HepG2 (cell line): ENCODE measurements around the gene SPINDOC. TPM values are rescaled to one million over a fixed set of nuclear protein-coding genes. Genes with fewer than 3 reads are reported as not detected.

Source experiments
- BRCA1 ChIP-seq: sonication (generic); formaldehyde crosslinking; IDR thresholded peaks from 2 replicates; pipeline ENCODE4 v1.4.0; 2020; ENCODE audit warnings: missing genetic modification reagents
- MAX ChIP-seq: IDR thresholded peaks from 2 replicates; pipeline ENCODE4 v1.6.1; 2012; ENCODE audit warnings: inconsistent platforms
- POLR2A ChIP-seq, 2 experiments: IDR thresholded peaks; 2 replicates each; pipeline ENCODE4 v1.6.1; 2011; ENCODE audit warnings: low read depth in 2 of 2, low read length in 2 of 2, mild to moderate bottlenecking in 1 of 2, moderate library complexity in 1 of 2; ENCODE audit not compliant: insufficient read depth in 1 of 2
- POLR2G ChIP-seq: fragments of 200-400 bp; formaldehyde crosslinking; IDR thresholded peaks from 2 replicates; pipeline ENCODE4 v1.6.1; 2018; ENCODE audit warnings: mild to moderate bottlenecking, low read depth, low read length, moderate library complexity
- RAD21 ChIP-seq: fragments of 450-650 bp; formaldehyde crosslinking; IDR thresholded peaks from 2 replicates; pipeline ENCODE4 v1.5.0; 2020; ENCODE audit warnings: mild to moderate bottlenecking
- RBFOX2 ChIP-seq: fragments of 200-400 bp; formaldehyde crosslinking; IDR thresholded peaks from 2 replicates; pipeline ENCODE4 v1.6.1; 2017; ENCODE audit warnings: low read depth, mild to moderate bottlenecking, low read length
- RBM39 ChIP-seq: fragments of 200-400 bp; formaldehyde crosslinking; IDR thresholded peaks from one replicate; pipeline ENCODE4 v1.6.1; 2018; ENCODE audit warnings: antibody characterized with exemption, mild to moderate bottlenecking, low read depth, low read length; ENCODE audit not compliant: poor library complexity, severe bottlenecking
- SIN3A ChIP-seq: IDR thresholded peaks from 2 replicates; pipeline ENCODE4 v1.6.1; 2011; ENCODE audit warnings: low read depth, mild to moderate bottlenecking, control low read depth, low read length, borderline replicate concordance
- SKI ChIP-seq: fragments of 450-650 bp; IDR thresholded peaks from one replicate; pipeline ENCODE4 v1.6.1; 2018; ENCODE audit warnings: mild to moderate bottlenecking; ENCODE audit not compliant: partially characterized antibody
- SNRNP70 ChIP-seq: fragments of 200-400 bp; formaldehyde crosslinking; IDR thresholded peaks from 2 replicates; pipeline ENCODE4 v1.6.1; 2017; ENCODE audit warnings: mild to moderate bottlenecking, low read depth, low read length, moderate library complexity
- STAG1 ChIP-seq: sonication (generic); formaldehyde crosslinking; IDR thresholded peaks from 2 replicates; pipeline ENCODE4 v1.4.0; 2020; ENCODE audit warnings: missing genetic modification reagents
- YY1 ChIP-seq: IDR thresholded peaks from 2 replicates; pipeline ENCODE4 v1.6.1; 2011; ENCODE audit warnings: low read length, low read depth, moderate library complexity, mild to moderate bottlenecking; ENCODE audit not compliant: insufficient read depth, insufficient replicate concordance
- ZBTB2 ChIP-seq: sonication (generic); formaldehyde crosslinking; IDR thresholded peaks from 2 replicates; pipeline ENCODE4 v1.8.0; 2022; ENCODE audit warnings: low read depth, missing genetic modification reagents
- ZFP91 ChIP-seq: sonication (generic); formaldehyde crosslinking; IDR thresholded peaks from 2 replicates; pipeline ENCODE4 v1.9.0; 2022; ENCODE audit warnings: missing genetic modification reagents, mild to moderate bottlenecking, borderline replicate concordance
- ZNF143 ChIP-seq: sonication (generic); formaldehyde crosslinking; IDR thresholded peaks from 2 replicates; pipeline ENCODE4 v1.4.0; 2020; ENCODE audit warnings: missing genetic modification reagents
- ZNF281 ChIP-seq: sonication (generic); formaldehyde crosslinking; IDR thresholded peaks from 2 replicates; pipeline ENCODE4 v1.4.0; 2020; ENCODE audit warnings: missing genetic modification reagents, borderline replicate concordance
- ZNF34 ChIP-seq: sonication (generic); formaldehyde crosslinking; IDR thresholded peaks from 2 replicates; pipeline ENCODE4 v1.4.0; 2020; ENCODE audit warnings: mild to moderate bottlenecking, missing genetic modification reagents, borderline replicate concordance
- ZNF777 ChIP-seq: sonication (generic); formaldehyde crosslinking; IDR thresholded peaks from 2 replicates; pipeline ENCODE4 v1.4.0; 2020; ENCODE audit warnings: missing genetic modification reagents
- ZSCAN31 ChIP-seq: sonication (generic); formaldehyde crosslinking; IDR thresholded peaks from 2 replicates; pipeline ENCODE4 v1.5.0; 2020; ENCODE audit warnings: low read depth, mild to moderate bottlenecking, missing genetic modification reagents
- polyA plus RNA-seq, 8 experiments: library from polyadenylated mRNA; depleted of rRNA in 3 of 8; stranded (reverse) in 7 of 8; unstranded in 1 of 8; fragments of >200 nt; fragmentation: Illumina TruSeq in 4 of 8; extraction: Trizol in 4 of 8; gene quantifications; 2 replicates each; pipeline versions ENCODE4 v1.2.1 to v1.2.3, GENCODE V29; 2011 to 2016; ENCODE audit warnings: low read depth in 4 of 8, missing spikeins in 1 of 8, mixed read lengths in 1 of 8; ENCODE audit not compliant: insufficient read depth in 1 of 8
- total RNA-seq, 5 experiments: library from RNA; depleted of rRNA; stranded (reverse); fragments of >200 nt; fragmentation: Illumina TruSeq; extraction: Trizol; gene quantifications; 2 replicates each; pipeline ENCODE4 v1.2.3, GENCODE V29; 2016; ENCODE audit warnings: low read depth in 1 of 5

Gene SPINDOC
- total and polyA plus RNA-seq, 2 of the 13 experiments (the other 11 are each of a cell fraction or from before 2014, with no cell fraction given), result 21.4 to 29.9 TPM

GRCh38 chr11:63768237-63769041 is 44.8 kb upstream of the SPINDOC start, which contains the start of gene ZFTA (continued):
- 0 out of 2 replicates have a peak, but pooled peaks have one; percentile 4 for TF ChIP-seq ZNF34
- TF ChIP-seq ZFP91 (CRISPR knock-in tag), result peak; percentile 99
- no peak for TF ChIP-seq BRCA1 (CRISPR knock-in tag)
- TF ChIP-seq YY1, result peak; percentile 65
- TF ChIP-seq ZNF777 (CRISPR knock-in tag), result peak; percentile 66; the same call in 1 of the 2 replicates
- TF ChIP-seq STAG1 (CRISPR knock-in tag), result peak; percentile 60
- TF ChIP-seq POLR2G, result 0 out of 2 replicates have a peak, but pooled peaks have one; percentile 38
- peak; percentile 7 for TF ChIP-seq RBM39
- TF ChIP-seq RAD21 (CRISPR knock-in tag), result peak; percentile 90
- peak; percentile 21 for TF ChIP-seq SKI
- no peak for TF ChIP-seq ZSCAN31 (CRISPR knock-in tag)
- TF ChIP-seq SIN3A, result 0 out of 2 replicates have a peak, but pooled peaks have one; percentile 42
- peak; percentile 61; the same call in 1 of the 2 replicates for TF ChIP-seq ZNF281
- TF ChIP-seq ZNF143, result peak; percentile 80
- TF ChIP-seq MAX, result 0 out of 2 replicates have a peak, but pooled peaks have one; percentile 3
- peak; percentile 62 for TF ChIP-seq RBFOX2
- TF ChIP-seq POLR2A (IDR thresholded peaks at IDR 0.05; ENCODE audit: insufficient read depth in 1 of 2, low read depth in 2 of 2, low read length in 2 of 2), result peak in 1 of 2 experiments; percentile 4; a peak in 1 of 4 replicates
- TF ChIP-seq ZBTB2, result no peak
- no peak for TF ChIP-seq SNRNP70
